Measurements from ENCODE around the gene SCAP. TPM values are rescaled to one million over a fixed set of nuclear protein-coding genes. Genes with fewer than 3 reads are reported as not detected.
"Not testable (repeated sequence)": the region's sequence is repeated elsewhere in the genome, so short reads cannot be mapped to it uniquely, and the experiment has no call there.

Gene SCAP
- total and polyA plus RNA-seq, 7 donors: 18.9 to 47.5 (median 34.7) TPM

GRCh38 chr3:47513125-47513929 is 37.6 kb upstream of the SCAP start, which contains the start of gene ELP6:
Gene ELP6, minus strand, starts transcription at chr3:47513712. Its CDS starts 122 bp downstream, at chr3:47513590.
- peak; percentile 30 for TF ChIP-seq CTCF (IDR thresholded peaks at IDR 0.05)
- H3K27me3 ChIP-seq (ENCODE audit: insufficient read depth in 3 of 3, low read length in 2 of 3): no peaks in the 10 kb centered on the region
- WGBS, 3 donors: 0% methylated on average over 70 to 71 of the region's 71 CpGs
- H3K27ac ChIP-seq: peak within 1 kb of the TSS; percentile 96
- H3K9me3 ChIP-seq: no peaks in the 10 kb centered on the region
- H3K4me3 ChIP-seq: peak within 1 kb of the TSS; percentile 84
- no peaks in the 10 kb centered on the region for H3K4me1 ChIP-seq
- peak; percentile 99 to 100 (median 99) for ATAC-seq
- intact Hi-C loops (cut with DNase I): no loop called here
- peaks cover 2 to 27% of the 10 kb centered on the region in 2 donors for H3K36me3 ChIP-seq (ENCODE audit: insufficient read depth in 1 of 2, low read depth in 1 of 2)
- peak; percentile 97 to 99 for DNase-seq

GRCh38 chr3:47512416-47513124 is 36.8 kb upstream of the SCAP start:
- ATAC-seq (peak in 2 of 4 donors; percentile 8 to 21), DNase-seq (peak; percentile 26 to 58)
- peak overlapping the region; percentile 84 for H3K4me3 ChIP-seq
- no peaks in the 10 kb centered on the region for H3K9me3 ChIP-seq
- 22% methylated on average over 36 of the region's 36 CpGs for WGBS, 3 donors
- H3K4me1 ChIP-seq: no peaks in the 10 kb centered on the region
- intact Hi-C loops (cut with DNase I): no loop called here
- H3K36me3 ChIP-seq (ENCODE audit: insufficient read depth in 1 of 2, low read depth in 1 of 2): peaks cover 2 to 34% of the 10 kb centered on the region in 2 donors
- peak overlapping the region; percentile 96 for H3K27ac ChIP-seq
- TF ChIP-seq CTCF (IDR thresholded peaks at IDR 0.05): no peak
- no peaks in the 10 kb centered on the region for H3K27me3 ChIP-seq (ENCODE audit: insufficient read depth in 3 of 3, low read length in 2 of 3)

- H3K4me1 ChIP-seq; H3K4me3 ChIP-seq; H3K9me3 ChIP-seq; H3K27ac ChIP-seq; intact Hi-C loops (cut with DNase I); H3K27me3 ChIP-seq (ENCODE audit: insufficient read depth in 3 of 3, low read length in 2 of 3); DNase-seq; ATAC-seq: not testable (repeated sequence)
- WGBS, 3 donors: 99% methylated on average over 6 of the region's 6 CpGs
- H3K36me3 ChIP-seq (ENCODE audit: insufficient read depth in 1 of 2, low read depth in 1 of 2): peaks cover 8 to 89% of the 10 kb centered on the region in 2 donors
These were observed 29.5 kb upstream of the SCAP start for GRCh38 chr3:47505267-47505666.

- ATAC-seq (no peak), DNase-seq (no peak)
- TF ChIP-seq CTCF (IDR thresholded peaks at IDR 0.05): no peak
- Histone ChIP-seq H3K36me3 (ENCODE audit: insufficient read depth in 1 of 2, low read depth in 1 of 2) (peaks cover 5 to 87% of the 10 kb centered on the region in 2 donors), H3K9me3 (no peaks in the 10 kb centered on the region), H3K4me1 (no peaks in the 10 kb centered on the region), H3K27me3 (ENCODE audit: insufficient read depth in 3 of 3, low read length in 2 of 3) (no peaks in the 10 kb centered on the region), H3K27ac (no peak overlapping the region), H3K4me3 (no peak overlapping the region)
- intact Hi-C loops (cut with DNase I): no loop called here
- WGBS, 3 donors: 88 to 91% (median 90%) methylated on average over 7 of the region's 7 CpGs
These were observed 28.4 kb upstream of the SCAP start for GRCh38 chr3:47504113-47504512.

- Histone ChIP-seq H3K27me3 (ENCODE audit: insufficient read depth in 3 of 3, low read length in 2 of 3) (no peaks in the 10 kb centered on the region), H3K27ac (no peak overlapping the region), H3K9me3 (no peaks in the 10 kb centered on the region), H3K4me3 (no peak overlapping the region), H3K4me1 (no peaks in the 10 kb centered on the region), H3K36me3 (ENCODE audit: insufficient read depth in 1 of 2, low read depth in 1 of 2) (peaks cover 5 to 88% of the 10 kb centered on the region in 2 donors)
- ATAC-seq: no peak
- DNase-seq: no peak
- intact Hi-C loops (cut with DNase I): no loop called here
- 86 to 96% (median 88%) methylated on average over 2 of the region's 2 CpGs for WGBS, 3 donors
- no peak for TF ChIP-seq CTCF (IDR thresholded peaks at IDR 0.05)
These were observed 27.3 kb upstream of the SCAP start for GRCh38 chr3:47503033-47503432.
